Measurements from ENCODE around the gene MIXL1.
"Not testable (repeated sequence)": the region's sequence is repeated elsewhere in the genome, so short reads cannot be mapped to it uniquely, and the experiment has no call there.

The MIXL1 gene

DNA sequence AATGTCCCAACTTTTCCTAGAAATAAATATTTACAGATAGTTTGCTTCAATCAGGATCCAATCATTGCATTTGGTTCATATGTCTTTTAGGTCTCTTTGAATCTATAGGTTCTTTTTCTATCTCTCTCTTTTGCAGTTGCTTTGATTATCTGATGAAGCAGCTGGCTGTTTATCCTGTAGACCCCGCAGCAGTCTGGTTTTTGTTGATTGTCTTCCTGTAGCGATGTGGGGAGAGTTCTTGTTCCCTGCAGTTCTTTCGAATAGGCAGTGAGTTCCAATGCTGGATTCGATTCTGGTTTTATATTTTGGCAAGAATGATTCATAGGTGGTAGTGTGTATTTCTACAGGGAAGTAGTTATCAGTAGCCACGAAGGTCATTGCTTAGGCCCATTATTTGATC is 7.4 kb upstream of the MIXL1 start:
- FAIRE-seq = no peak

DNA sequence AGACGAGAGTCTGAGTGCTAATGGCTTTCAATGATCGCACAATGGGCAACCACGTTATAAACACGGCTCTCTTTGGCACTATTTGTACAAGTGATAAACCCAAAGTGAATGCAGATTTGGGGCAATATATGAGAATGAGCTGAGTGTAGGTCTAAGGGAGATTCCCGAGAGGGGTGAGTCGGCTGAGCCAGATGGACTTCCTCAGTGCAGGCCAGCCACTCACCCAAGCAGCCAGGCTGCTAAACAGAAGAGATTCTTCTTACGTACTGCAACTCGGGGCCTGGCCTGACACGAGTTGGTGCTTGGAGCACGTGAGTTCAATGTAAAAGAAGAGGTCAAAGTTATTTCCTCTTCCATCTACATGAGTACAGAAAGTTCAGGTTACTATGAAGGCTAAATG is 6.2 kb upstream of the MIXL1 start:
- no peak for FAIRE-seq

DNA sequence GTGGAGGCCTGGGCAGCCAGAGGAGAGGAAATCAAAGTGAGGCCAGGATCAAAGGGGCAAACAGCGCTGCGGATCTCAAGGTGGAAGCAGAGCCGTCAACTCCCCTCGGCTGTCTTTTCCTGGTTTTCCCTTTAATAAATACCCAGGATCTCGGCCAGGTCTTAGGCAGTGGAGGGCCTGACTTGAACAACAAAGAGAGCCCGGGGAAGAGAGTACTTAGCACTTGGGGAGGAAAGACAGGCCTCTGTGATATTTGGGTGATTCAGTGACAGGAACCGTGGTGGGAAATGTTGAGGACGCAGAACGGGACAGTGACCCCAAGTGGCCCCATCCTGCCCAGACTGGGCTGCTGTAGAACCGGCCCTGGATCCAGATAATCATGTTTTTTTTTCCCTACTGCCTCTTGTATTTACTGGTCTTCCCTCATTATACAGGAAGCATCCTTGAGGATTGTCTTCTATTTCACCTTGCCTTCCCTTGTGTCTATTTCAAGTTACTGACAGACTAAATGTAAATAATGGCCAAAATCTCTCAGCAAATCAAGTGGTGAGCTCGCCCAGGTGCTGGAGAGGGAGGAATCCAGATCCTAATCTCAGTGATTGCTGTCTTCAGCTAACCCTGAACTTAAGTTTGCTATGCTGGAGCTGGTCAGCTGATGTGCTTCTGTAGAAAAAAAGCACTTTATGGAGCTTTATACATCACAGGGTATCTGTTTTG is 2.8 kb upstream of the MIXL1 start:
- FAIRE-seq = no peak

DNA sequence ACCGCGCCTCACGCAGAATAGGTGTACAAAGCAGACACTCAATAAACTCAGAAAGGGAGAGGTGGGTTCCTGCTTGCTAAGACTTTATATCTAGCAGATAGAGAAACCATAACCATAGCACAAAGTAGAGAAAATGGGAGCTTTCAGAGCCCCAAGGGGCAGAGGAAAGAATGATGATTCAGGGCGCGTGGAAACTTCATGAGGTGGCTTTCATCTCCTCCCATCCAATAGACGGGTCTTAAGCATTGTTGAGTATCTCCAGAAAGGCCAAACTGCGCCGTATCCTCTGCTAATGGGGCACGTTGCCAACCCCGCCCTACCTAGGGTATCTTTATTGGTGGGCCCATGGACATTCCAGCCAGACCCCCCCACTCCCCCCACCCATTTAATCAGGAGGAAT is 778 bp upstream of the MIXL1 start:
- FAIRE-seq = no peak

DNA sequence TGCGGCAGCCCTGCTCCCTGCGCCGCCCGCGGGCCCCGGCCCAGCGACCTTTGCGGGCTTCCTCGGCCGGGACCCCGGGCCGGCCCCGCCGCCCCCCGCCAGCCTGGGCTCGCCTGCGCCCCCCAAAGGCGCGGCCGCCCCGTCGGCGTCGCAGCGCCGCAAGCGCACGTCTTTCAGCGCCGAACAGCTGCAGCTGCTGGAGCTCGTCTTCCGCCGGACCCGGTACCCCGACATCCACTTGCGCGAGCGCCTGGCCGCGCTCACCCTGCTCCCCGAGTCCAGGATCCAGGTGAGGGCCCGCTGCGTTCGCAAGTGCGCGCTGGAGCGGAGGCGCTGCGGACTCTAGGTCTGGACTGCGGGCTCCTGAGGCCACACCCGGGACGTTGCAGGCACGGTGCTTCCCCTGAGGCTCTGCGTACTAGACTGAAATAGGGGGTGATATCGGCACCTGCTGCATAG is 351 bp downstream of the MIXL1 start:
- no peak for FAIRE-seq

DNA sequence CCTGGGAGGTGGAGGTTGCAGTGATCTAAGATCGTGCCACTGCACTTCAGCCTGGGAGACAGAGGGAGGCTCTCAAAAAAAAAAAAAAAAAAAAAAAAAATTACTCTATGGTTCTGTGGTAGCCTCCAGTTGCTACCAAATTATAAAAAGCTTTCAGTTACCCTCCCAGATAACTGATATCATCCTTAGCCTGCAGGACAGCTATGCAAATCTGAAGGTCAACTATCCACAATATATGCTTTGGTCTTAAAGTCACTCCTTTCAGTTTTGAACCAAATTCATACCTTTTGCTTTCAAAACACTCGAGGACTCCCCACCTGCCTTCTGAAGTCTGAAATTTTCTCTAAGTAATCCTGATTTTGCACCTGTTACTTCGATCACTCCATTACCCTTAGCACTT is 3.1 kb downstream of the MIXL1 start:
- FAIRE-seq = no peak

DNA sequence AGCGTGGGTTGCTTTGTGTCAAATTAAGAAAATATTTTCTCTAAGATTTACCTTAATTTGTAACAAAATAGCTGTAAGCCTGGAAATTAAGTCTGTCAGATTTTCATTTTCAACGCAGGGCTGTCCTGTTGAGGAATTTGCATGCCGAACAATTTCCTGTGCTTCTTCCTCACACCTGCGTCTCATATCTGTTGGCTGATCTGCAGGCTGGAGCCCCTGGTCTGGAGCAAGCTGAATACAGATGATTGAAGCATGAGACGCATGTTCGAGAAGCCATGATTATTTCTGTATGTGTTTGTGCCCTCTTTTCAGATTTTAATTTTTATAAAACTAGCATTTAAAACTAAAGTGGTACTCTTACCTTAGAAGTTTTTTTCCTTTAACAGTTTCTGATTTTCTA is 9.8 kb downstream of the MIXL1 start:
- no peak for FAIRE-seq

DNA sequence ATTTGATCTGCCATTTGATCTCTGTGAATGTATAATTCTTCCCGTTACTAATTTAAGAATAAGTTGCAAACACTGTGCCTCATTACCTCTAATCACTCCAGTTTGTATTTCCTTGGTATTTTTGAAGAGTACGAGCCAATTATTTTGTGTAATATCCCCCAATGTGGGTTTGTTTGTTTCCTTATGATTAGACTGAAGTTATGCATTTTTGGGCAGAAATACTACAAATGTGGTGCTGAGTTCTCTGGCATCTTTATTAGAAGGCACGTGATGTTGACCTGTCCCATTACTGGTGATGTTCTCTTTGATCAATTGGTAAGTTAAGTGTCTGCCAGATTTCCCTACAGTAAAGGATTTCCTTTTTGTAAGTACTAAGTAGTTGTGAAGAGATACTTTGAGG is 10.3 kb downstream of the MIXL1 start:
- FAIRE-seq = no peak

DNA sequence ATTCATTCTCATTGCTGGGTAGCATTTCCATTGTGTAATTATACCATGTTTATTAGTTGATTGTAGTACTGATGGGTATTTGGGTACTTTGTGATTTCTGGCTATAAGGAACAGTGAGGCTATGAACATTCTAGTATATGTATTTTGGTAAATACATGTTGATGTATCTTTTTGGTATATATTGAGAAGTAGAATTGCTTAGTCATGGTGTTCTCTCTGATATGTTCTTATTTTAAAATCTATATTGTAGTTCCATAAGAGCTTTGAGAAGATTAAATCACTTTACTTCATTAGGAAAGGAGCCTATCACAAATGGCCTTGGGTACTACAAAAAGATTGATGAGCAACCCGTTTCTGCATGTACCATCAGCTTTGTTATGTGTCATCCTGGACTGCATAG is 13.4 kb downstream of the MIXL1 start:
- FAIRE-seq = no peak

DNA sequence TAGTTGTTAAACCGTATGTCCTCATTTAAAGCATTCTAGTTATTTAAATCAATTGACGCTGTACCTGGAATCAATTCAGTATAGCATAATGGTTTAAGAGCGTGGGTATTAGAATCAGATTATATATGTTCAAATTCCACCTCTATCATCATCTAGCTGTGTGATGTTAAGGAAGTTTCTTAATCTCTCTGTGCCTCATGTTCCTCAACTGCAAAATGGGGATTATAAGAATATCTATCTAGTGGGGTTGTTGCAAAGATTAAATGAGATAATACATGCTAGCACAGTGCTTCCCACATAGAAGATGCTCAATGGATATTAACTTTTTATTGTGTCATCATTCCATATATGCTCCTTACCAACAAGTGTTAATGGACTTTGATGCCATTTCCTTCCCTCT is 16.0 kb downstream of the MIXL1 start:
- no peak for FAIRE-seq

DNA sequence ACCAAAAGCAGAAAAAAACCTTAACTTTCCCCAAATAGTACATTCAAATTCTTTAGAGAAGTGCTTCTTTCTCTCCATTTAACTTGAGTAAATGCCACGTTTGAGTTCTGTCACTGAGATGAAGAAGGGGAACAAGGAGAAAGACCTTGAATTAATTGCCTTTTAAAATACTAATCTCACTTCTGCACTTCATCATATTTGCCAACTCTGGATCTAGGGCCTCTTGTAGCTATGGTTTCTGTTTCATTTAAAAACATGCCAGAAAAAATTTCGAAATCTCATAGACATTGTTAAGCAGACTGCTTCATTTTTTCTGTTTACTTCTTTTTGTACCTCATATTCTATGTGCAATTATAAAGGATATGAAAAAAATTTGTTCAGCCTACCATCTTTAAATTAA is 24.6 kb downstream of the MIXL1 start:
- no peak for FAIRE-seq

DNA sequence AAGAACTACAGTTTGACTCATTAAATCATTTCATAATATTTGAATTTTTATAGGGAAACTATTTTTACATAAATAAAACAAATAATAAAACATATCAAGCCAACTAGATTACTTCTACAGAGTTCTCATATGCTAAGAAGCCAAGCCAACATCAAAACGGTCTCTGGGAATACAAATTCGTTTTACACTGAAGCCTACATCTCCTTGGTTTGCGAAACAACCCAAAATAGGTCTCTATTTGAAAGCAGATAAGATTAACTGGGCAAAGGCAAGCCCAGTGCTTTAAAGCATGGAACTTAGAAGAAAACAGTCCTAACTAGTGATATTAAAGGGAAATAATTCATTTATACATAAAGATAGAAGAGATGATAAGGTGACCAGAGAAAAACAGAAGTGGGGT is 25.3 kb downstream of the MIXL1 start:
- no peak for FAIRE-seq

DNA sequence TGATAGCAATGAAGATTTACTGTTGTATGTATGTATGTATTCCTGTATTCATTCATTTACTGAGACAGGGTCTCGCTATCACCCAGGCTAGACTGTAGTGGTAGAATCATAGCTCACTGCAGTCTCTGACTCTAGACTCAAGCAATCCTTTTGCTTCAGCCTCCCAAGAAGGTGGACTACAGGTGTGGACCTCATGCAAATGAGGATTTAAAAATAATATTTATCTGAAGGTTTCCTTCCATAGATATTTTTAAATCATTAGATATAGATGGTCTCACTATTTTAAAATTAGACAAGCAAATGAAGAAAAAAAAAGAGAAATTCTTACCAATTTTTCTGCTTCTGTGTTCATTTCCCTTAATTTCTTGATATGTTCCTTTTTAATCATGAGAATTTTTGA is 27.0 kb downstream of the MIXL1 start:
- FAIRE-seq = no peak

DNA sequence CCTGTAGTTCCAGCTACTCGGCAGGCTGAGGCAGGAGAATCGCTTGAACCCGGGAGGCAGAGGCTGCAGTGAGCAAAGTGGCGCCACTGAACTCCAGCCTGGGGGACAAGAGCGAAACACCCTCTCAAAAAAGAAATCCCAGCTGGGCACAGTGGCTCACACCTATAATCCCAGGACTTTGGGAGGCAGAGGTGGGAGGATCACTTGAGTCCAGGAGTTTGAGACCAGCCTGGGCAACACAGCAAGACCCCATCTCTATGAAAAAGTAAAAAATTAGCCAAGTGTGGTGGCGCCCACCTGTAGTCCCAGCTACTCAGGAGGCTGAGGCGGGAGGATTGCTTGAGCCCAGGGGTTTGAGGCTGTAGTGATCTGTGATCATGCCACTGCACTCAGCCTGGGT is 29.4 kb downstream of the MIXL1 start:
- not testable (repeated sequence) for FAIRE-seq

DNA sequence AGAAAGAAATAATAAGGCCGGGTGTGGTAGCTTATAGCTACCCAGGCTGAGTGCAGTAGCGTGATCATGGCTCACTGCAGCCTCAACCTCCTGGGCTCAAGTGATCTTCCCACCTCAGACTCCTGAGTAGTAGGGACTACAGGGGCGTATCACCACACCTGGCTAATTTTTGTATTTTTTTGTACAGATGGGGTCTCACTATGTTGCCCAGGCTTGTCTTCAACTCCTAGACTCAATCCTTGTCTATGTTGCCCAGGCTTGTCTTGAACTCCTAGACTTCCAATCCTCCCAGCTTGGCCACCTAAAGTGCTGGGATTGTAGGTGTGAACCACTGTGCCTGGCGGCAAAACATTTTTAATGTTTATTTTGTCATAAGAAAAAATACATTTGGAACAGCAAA is 30.5 kb downstream of the MIXL1 start:
- no peak for FAIRE-seq

DNA sequence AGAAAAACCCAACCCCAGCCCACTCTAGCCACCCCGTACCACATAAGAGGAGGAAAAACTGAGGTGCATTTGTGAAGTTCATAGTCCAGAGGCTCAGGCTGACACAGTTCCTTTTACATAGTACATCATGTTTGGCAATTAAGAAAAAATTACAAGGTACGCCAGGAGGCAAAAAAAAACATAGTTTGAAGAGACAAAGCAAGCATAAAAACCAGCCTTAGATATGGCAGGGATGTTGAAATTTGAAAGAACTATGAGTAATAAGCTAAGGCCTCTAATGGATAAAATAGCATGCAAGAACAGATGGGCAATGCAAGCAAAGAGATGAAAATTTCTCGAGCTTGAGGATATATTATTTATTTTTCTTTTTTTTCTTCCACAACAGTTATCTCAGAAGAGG is 31.9 kb downstream of the MIXL1 start:
- no peak for FAIRE-seq

DNA sequence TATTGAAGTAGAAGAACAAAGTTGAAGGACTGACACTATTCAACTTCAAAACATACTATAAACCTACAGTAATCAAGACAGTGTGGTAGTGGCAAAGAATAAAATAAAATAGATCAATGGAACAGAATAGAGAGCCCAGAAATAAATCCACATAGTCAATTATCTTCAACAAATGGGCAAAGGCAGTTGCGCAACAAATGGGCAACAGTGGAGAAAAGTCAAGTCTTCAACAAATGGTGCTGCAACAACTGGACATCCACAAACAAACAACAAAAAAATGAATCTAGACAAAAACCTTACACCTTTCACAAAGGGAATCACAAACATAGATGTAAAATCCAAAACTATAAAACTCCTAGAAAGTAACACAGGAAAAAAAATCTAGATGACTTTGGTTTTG is 38.4 kb downstream of the MIXL1 start:
- no peak for FAIRE-seq

DNA sequence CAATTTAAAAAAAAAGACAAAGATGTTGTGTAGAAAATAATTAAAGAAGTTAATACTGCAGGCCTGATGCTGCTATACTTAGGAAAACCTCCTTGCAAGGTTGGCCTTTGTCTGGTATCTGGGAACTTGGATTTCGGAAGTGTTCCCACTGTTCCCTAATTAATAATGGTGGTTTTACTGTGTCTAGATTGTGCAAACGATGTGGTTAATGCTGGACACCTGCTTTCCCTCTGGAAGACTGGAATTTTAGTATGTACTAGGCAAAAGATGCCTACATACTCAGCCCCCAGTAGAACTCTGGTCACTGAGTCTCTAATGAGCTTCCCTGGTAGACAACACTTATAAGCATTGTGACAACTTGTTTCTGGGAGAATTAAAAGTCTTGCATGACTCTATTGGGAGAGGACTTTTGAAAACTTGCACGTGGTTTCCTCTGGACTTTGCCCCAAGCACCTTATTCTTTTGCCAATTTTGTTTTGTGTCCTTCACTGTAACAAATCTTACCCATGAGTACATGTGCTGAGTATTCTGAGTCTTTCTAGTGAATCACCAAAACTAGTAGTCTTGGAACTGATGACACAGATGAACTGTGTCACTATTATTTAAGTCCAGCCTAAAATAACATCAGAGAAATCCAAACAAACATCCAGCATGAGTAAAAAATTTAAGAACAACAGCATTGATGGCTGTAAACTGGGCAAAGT is 45.1 kb downstream of the MIXL1 start:
- no peak for FAIRE-seq

DNA sequence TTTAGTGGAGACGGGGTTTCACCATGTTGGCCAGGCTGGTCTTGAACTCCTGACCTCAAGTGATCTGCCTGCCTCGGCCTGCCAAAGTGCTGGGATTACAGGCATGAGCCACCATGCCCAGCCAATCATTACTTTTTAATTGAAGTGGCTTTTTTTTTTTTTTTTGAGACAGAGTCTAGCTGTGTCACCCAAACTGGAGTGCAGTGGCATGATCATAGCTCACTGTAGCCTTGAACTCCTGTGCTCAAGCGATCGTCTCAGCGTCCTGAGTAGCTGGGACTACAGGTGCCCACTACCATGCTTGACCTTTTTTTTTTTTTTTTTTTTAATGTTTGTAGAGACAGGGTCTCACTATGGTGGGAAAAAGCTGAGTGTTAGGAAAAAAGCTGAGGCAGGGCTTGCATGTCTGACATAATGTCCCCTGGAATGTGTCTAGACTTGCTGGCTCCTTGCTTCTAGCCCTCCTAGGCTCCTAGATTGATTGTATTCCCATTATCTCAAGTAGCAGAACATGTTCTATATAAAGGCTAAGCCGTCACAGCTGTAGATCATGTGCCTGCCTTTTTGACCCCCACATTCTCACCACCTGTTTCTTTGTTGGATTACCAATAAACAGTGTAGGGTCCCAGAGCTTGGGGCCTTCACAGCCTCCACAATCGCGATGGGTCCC is 48.9 kb downstream of the MIXL1 start:
- not testable (repeated sequence) for FAIRE-seq

DNA sequence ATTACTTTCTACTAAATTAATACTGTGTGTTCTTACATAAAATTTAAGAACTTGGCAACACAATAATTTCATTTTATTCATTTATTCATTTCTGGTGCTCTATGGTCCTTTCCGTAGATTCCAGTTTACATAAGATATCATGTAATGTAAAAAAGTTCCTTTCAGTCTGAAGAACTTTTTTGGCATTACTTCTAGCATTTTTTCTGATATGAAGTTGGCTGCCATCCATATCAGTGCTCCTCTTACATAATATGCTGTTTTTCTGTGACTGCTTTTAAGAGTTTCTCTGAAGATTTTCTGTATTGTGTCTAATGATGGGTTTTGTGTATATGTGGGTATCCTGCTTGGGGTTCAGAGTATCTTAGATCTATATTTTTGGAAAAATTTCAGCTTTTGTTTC is 50.7 kb downstream of the MIXL1 start:
- FAIRE-seq = no peak

DNA sequence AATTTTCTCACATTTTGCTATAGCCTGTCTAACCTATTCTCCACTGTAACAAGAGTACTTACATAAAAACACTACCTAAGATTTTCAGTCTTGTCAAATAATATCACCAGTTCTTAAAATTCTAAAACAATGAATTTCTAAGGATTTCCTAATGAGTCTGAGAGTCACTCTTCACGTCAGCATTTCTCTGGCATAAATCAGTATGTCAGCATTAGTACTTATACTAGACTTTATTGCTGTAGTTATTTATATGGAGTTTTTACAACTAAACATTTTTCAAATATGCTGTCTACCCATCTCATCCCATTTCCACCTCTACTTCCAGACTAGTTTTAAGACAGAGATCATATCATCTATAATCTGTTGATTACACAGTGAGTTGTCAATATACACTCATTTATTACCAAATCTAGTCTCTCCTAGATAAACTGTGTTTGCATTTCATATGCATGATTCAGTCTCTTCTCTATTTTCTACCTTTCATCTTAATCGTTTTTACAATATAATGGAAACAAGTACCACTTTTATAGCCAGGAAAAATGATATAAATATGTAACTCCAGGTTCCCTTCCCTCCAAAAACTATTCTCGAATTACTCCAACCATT is 52.7 kb downstream of the MIXL1 start:
- FAIRE-seq = no peak
